Thyroid gland (tissue), 4 donors: ENCODE measurements around the gene UGT2A2.
"Not testable (repeated sequence)": the region's sequence is repeated elsewhere in the genome, so short reads cannot be mapped to it uniquely, and the experiment has no call there.

Experiments used
- CTCF ChIP-seq, 6 experiments: fragments of 200-600 bp in 3 of 6; fragments of 450-650 bp in 3 of 6; sonication (generic) in 3 of 6; IDR thresholded peaks; one replicate each; pipeline ENCODE4 v1.5.1; 2016 to 2019; ENCODE audit warnings: antibody characterized with exemption in 6 of 6, mild to moderate bottlenecking in 2 of 6, inconsistent platforms in 1 of 6, moderate library complexity in 1 of 6
- POLR2A ChIP-seq, 2 donors: fragments of 450-650 bp; IDR thresholded peaks; one replicate each; pipeline ENCODE4 v1.6.1; 2017; ENCODE audit warnings: antibody characterized with exemption in 2 of 2, mild to moderate bottlenecking in 2 of 2, moderate library complexity in 1 of 2

DNA sequence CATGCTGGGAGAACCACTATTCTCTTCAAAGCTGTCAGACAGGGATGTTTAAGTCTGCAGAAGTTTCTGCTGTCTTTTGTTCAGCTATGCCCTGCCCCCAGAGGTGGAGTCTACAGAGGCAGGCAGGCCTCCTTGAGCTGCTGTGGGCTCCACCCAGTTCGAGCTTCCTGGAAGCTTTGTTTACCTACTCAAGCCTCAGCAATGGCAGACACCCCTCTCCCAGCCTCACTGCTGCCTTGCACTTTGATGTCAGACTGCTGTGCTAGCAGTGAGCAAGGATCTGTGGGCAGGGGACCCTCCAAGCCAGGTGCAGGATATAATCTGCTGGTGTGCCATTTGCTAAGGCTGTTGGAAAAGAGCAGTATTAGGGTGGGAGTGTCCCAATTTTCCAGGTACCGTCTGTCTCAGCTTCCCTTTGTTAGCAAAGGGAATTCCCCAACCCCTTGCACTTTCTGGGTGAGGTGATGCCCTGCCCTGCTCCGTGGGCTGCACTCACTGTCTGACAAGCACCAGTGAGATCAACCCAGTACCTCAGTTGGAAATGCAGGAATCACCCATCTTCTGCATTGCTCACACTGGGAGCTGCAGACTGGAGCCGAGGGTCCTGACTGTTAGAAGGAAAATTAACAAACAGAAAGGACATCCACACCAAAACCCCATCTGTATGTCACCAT, 21.8 kb upstream of the UGT2A2 start:
- not testable (repeated sequence) for TF ChIP-seq POLR2A, CTCF (IDR thresholded peaks at IDR 0.05)
